ENCODE data around the gene LPAR3.

Gene LPAR3

GRCh38 chr1:84825161-84825560 lies 67.8 kb downstream of the LPAR3 start:
- no peak for DNase-seq (ENCODE audit: low read depth)

- DNase-seq (ENCODE audit: low read depth), result no peak
Observed at GRCh38 chr1:84823991-84824390, 69.0 kb downstream of the LPAR3 start.

DNA sequence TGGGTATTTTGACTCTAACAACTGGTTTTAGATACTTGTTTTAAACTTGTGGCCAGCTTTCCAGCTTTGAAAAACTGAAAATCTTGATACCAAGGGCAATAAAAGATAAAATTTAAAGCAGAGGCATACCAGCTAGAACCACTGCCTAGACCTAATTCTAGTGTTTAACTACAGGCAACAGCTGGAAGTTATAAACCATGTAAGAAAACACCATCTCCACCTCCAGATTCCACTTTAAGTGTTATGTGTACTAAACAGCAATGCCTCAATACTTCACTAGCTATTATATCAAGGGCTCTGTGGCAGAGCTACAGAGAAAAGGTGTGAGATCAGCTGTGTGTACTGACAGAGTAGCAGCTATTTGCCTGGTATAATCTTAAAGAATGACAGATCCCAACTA lies 69.5 kb downstream of the LPAR3 start:
- no peak for DNase-seq (ENCODE audit: low read depth)

DNA sequence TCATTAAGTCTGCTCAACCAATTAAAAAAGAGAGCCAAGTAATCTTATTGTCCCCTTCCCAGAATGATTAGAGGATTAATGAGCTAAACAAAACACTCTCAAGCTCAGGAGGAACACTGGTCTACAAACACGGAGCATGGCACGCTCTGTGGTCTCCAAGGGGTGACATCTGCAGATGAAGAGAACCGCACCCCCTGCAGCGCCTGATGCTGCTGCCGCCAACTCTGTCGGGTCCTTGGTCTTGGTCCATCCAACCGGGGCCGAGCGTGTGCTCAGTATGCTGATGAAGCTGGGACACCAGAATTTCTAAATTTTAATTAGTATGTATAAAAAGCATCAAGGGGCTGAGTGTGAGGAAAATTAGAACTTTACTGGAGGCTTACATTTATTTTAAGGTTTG lies 82.7 kb downstream of the LPAR3 start:
- DNase-seq (ENCODE audit: low read depth), result no peak

DNA sequence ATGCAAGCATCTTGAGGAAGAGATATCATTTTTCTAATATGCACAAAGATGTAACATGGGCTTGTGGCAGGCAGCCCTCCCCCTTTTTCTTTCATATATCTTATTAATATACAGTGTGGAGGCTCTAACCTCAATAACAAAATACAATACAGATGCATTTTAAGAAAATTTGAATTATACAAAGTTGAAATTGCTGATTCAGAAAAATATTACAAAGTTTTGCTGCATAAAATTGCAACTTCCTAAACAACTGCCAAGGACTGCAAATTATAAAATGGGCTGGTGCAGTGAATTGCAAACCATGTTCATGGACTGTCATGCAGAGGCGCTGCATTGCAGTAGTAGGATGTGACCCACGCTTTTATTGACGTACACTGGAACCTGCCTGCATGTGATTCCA lies 84.0 kb downstream of the LPAR3 start:
- DNase-seq (ENCODE audit: low read depth), result no peak

GRCh38 chr1:84803604-84804003 lies 89.4 kb downstream of the LPAR3 start:
- no peak for DNase-seq (ENCODE audit: low read depth)

- DNase-seq (ENCODE audit: low read depth), result no peak
Observed at GRCh38 chr1:84802567-84803232, 90.3 kb downstream of the LPAR3 start.

- DNase-seq (ENCODE audit: low read depth), result no peak
Observed at GRCh38 chr1:84800090-84801073, 92.6 kb downstream of the LPAR3 start.

GRCh38 chr1:84797603-84798002 lies 95.4 kb downstream of the LPAR3 start:
- no peak for DNase-seq (ENCODE audit: low read depth)

GRCh38 chr1:84795966-84796600 lies 96.9 kb downstream of the LPAR3 start:
- DNase-seq (ENCODE audit: low read depth), result no peak

GRCh38 chr1:84795213-84795612 lies 97.8 kb downstream of the LPAR3 start:
- DNase-seq (ENCODE audit: low read depth), result no peak

GRCh38 chr1:84792421-84792820 lies 100.6 kb downstream of the LPAR3 start:
- no peak for DNase-seq (ENCODE audit: low read depth)

DNA sequence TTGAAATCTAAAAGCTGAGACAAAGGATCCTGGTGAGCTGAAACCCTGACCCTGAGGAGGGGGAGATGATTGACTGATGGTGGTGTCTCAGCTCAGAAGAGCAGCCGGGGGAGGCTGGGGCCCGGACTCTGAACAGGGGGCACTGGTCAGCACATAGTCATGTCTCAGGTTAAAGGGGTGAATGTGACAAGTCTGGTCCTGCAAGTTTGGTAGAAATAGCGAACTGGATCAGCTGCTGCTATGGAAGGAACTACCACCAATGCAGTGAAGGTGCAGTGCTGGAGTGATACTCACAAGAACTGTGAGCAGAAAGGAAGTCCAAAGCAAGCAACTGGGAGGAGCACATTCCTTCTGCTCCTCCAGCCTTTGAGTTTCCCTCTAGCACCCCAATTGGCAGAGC lies 104.0 kb downstream of the LPAR3 start:
- DNase-seq (ENCODE audit: low read depth), result no peak

GRCh38 chr1:84785271-84786036 lies 107.6 kb downstream of the LPAR3 start:
- DNase-seq (ENCODE audit: low read depth), result no peak

- no peak for DNase-seq (ENCODE audit: low read depth)
Observed at GRCh38 chr1:84782881-84783280, 110.1 kb downstream of the LPAR3 start.

DNA sequence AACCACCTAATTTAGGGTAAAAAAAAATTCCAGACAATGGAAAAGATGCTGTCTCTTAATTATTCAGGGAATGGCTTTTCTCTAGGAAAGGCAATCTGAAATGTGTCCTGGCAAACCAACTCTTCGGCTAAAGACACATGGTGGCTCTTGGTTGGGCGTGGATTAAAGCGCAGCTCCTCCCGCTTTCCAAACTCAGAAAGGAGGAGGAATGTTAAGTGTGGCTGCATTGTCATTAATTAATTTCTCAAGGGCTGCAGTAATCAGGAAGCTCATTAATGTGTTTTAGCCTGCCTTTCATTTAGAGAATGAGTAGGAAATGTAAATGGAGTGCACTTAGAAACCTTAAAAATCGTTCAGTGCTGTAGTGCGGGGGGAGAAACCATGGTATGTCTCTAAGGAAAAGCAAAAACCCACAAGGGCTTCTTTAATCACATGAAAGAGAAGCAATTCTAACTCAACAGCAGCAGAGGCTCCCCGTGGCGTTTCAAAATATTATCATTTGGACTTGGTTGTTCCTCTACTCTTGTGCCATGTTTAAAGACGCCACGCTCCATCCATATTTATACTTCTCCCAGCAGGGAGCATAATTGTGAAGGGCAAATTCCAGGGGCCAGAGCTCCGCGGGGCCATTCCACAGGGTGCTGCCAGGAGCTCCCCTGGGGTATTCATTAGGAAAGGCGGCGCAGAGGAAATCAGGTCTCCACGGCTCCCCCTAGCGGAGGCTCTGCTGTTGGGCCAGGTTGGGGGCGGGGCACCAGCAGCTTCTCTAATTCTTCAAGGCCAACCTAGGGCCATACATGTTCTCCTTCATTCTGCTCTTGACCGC lies 110.8 kb downstream of the LPAR3 start:
- DNase-seq (ENCODE audit: low read depth), result peak; percentile 56

DNA sequence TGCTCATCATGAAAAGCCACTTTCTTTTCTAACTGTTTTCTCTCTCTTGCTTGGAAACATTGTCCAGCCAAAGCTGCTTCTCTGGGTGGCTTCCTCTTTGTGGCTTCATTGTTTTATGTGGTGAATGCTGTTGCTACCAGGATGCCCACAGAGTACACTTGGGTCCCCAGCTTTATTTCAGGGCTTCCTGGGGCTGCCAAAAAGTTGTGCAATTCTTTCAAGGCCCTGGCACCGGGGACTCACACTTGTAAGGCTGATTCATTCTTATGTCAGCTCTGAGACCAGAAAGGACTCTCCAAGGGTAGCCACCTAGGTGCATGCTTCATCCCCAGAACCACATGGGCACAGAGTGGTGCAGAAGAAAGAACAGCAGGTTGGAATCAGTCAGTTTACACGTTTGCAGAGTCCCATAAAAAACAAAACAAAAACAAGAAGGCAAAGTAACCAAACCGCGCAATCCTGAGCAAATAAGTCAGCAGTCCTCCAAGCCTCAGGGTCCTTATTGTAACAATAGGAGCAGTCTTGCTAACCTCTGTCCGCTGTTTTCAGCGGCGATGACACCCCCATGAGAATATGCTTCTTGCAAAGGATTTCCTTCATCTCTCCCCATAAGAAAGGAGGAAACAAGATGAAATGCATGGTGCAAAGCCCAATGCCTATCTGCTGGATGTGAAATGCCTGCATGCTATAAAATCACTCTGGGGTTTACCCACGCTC lies 112.8 kb downstream of the LPAR3 start:
- no peak for DNase-seq (ENCODE audit: low read depth)

GRCh38 chr1:84776639-84777038 lies 116.4 kb downstream of the LPAR3 start:
- no peak for DNase-seq (ENCODE audit: low read depth)

DNA sequence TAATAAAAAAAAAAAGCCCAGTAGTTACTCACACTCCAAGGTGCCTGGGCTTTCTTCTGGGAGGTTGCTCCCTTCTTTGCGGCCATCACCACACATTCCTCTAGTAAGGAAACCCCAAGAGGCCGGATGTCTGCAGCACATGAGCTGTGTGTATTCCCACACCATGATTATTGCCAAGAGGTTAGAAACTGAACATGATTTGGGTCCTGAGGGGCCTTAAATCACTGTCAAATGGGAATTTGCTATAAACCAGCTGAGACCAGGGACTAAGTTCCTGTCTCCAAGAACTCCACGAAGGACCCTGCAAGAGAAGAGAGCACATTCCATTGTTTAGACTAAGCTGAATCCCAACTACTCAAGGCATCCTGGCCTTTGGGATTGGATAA lies 117.5 kb downstream of the LPAR3 start:
- no peak for DNase-seq (ENCODE audit: low read depth)

- no peak for DNase-seq (ENCODE audit: low read depth)
Observed at GRCh38 chr1:84774669-84775534, 118.1 kb downstream of the LPAR3 start.
